Uterus (tissue), 4 donors: ENCODE results near the gene HSD17B8. TPM values are rescaled to one million over a fixed set of nuclear protein-coding genes. Genes with fewer than 3 reads are reported as not detected.
A peak's percentile ranks its signal among the peaks of the same experiment; 100 is the strongest.

Experiments used
- DNase-seq, 2 donors: peaks; one replicate each; pipeline ENCODE4 v3.0.0-alpha.2; 2019 to 2020
- H3K27ac ChIP-seq, 2 donors: fragments of 200-600 bp; sonication (generic); 1 replicate in 1 of 2; 2 replicates in 1 of 2; pipeline ENCODE4 v1.5.1; 2016 to 2018
- H3K27me3 ChIP-seq, 2 donors: fragments of 200-600 bp; sonication (generic); one replicate each; pipeline ENCODE4 v1.5.1; 2018 to 2019; ENCODE audit warnings: control low read depth in 1 of 2
- H3K36me3 ChIP-seq, 2 donors: fragments of 200-600 bp; sonication (generic); one replicate each; pipeline ENCODE4 v1.5.1; 2019; ENCODE audit warnings: control low read depth in 1 of 2
- H3K4me1 ChIP-seq, 2 donors: fragments of 200-600 bp; sonication (generic); one replicate each; pipeline ENCODE4 v1.5.1; 2018 to 2019; ENCODE audit warnings: control low read depth in 1 of 2
- H3K4me3 ChIP-seq, 2 donors: fragments of 200-600 bp; sonication (generic); 1 replicate in 1 of 2; 2 replicates in 1 of 2; pipeline ENCODE4 v1.5.1; 2018 to 2019; ENCODE audit warnings: mild to moderate bottlenecking in 1 of 2
- H3K9me3 ChIP-seq, 2 donors: fragments of 200-600 bp; sonication (generic); one replicate each; pipeline ENCODE4 v1.5.1; 2019; ENCODE audit warnings: control low read depth in 1 of 2
- POLR2A ChIP-seq, 2 donors: fragments of 450-650 bp; IDR thresholded peaks; one replicate each; pipeline ENCODE4 v1.6.1; 2016; ENCODE audit warnings: antibody characterized with exemption in 2 of 2, mild to moderate bottlenecking in 1 of 2, moderate library complexity in 1 of 2
- intact Hi-C: fragments of 100-400 bp; cut with DNase I; formaldehyde crosslinking; loops from one replicate; pipeline ENCODE4 v1.15.1; 2023; ENCODE audit warnings: low total_unique reads
- total RNA-seq, 4 donors: library from RNA; depleted of rRNA in 3 of 4; stranded (reverse); fragments of >200 nt in 3 of 4; gene quantifications; one replicate each; pipeline versions ENCODE4 v1.1.0 to v1.2.4, GENCODE V29; 2014 to 2023
- TF ChIP-seq, protein P1 (sequence below), 4 experiments: fragments of 200-600 bp in 2 of 4; fragments of 450-650 bp in 2 of 4; sonication (generic) in 2 of 4; IDR thresholded peaks; one replicate each; pipeline ENCODE4 v1.5.1; 2016 to 2019; ENCODE audit warnings: antibody characterized with exemption in 4 of 4, mild to moderate bottlenecking in 2 of 4, moderate library complexity in 1 of 4
- donor health status: DM: yes; HTN: yes; CAD: no.

The HSD17B8 gene
- total RNA-seq, 4 donors from 2014 or later, result 2.6 to 11.3 (median 5.8) TPM; not detected in 1

GRCh38 chr6:33209856-33210255 is 5.4 kb downstream of the HSD17B8 start:
- TF ChIP-seq POLR2A (IDR thresholded peaks at IDR 0.05), result no peak
- TF ChIP-seq, protein P1, sequence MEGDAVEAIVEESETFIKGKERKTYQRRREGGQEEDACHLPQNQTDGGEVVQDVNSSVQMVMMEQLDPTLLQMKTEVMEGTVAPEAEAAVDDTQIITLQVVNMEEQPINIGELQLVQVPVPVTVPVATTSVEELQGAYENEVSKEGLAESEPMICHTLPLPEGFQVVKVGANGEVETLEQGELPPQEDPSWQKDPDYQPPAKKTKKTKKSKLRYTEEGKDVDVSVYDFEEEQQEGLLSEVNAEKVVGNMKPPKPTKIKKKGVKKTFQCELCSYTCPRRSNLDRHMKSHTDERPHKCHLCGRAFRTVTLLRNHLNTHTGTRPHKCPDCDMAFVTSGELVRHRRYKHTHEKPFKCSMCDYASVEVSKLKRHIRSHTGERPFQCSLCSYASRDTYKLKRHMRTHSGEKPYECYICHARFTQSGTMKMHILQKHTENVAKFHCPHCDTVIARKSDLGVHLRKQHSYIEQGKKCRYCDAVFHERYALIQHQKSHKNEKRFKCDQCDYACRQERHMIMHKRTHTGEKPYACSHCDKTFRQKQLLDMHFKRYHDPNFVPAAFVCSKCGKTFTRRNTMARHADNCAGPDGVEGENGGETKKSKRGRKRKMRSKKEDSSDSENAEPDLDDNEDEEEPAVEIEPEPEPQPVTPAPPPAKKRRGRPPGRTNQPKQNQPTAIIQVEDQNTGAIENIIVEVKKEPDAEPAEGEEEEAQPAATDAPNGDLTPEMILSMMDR (IDR thresholded peaks at IDR 0.05), result no peak
- Histone ChIP-seq H3K4me1 (no peaks in the 10 kb centered on the region), H3K9me3 (no peaks in the 10 kb centered on the region), H3K4me3 (no peak overlapping the region), H3K27ac (no peak overlapping the region), H3K36me3 (no peaks in the 10 kb centered on the region), H3K27me3 (no peaks in the 10 kb centered on the region)
- DNase-seq, result no peak
- intact Hi-C loops, result loop anchor here (10.0 kb wide), 1 partner anchor 85 kb away; the partner anchor contains the start of gene RGL2

DNA sequence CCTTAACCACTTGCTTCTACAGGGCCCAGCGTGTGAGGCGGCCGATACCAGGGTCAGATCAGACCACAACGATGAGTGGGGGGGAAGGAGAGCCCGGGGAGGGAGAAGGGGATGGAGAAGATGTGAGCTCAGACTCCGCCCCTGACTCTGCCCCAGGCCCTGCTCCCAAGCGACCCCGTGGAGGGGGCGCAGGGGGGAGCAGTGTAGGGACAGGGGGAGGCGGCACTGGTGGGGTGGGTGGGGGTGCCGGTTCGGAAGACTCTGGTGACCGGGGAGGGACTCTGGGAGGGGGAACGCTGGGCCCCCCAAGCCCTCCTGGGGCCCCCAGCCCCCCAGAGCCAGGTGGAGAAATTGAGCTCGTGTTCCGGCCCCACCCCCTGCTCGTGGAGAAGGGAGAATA is 6.7 kb downstream of the HSD17B8 start:
- Histone ChIP-seq H3K9me3 (no peaks in the 10 kb centered on the region), H3K36me3 (no peaks in the 10 kb centered on the region), H3K27me3 (no peaks in the 10 kb centered on the region), H3K27ac (no peak overlapping the region), H3K4me3 (no peak overlapping the region), H3K4me1 (no peaks in the 10 kb centered on the region)
- DNase-seq, result peak in 1 of 2 donors; percentile 15
- TF ChIP-seq, protein P1 (IDR thresholded peaks at IDR 0.05), result no peak
- no peak for TF ChIP-seq POLR2A (IDR thresholded peaks at IDR 0.05)
- intact Hi-C loops, result no loop called here

DNA sequence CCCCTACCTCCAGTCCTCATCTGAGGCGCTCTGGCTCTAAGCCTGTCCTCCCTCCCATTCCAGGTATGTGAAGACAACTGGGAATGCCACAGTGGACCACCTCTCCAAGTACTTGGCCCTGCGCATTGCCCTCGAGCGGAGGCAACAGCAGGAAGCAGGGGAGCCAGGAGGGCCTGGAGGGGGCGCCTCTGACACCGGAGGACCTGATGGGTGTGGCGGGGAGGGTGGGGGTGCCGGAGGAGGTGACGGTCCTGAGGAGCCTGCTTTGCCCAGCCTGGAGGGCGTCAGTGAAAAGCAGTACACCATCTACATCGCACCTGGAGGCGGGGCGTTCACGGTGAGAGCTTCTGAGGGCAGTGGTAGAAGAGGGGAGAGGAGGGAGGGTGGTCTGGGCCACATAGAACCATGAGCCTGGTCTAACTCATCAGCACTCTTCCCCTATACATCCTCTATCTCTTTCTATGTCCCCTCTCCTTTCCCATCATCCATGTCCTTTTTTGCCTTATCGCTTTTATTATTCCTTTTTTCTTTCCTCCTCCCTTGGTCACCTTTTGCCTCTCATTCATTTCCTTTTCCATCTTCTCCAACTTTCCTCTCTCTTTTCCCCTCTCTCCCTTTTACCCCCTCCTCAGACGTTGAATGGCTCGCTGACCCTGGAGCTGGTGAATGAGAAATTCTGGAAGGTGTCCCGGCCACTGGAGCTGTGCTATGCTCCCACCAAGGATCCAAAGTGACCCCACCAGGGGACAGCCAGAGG is 7.4 kb downstream of the HSD17B8 start:
- no peaks in the 10 kb centered on the region for H3K4me1 ChIP-seq
- H3K9me3 ChIP-seq, result no peaks in the 10 kb centered on the region
- H3K27ac ChIP-seq, result no peak overlapping the region
- intact Hi-C loops, result no loop called here
- DNase-seq, result peak in 1 of 2 donors; percentile 13
- TF ChIP-seq POLR2A (IDR thresholded peaks at IDR 0.05), result no peak
- TF ChIP-seq, protein P1 (IDR thresholded peaks at IDR 0.05), result no peak
- no peaks in the 10 kb centered on the region for H3K36me3 ChIP-seq
- no peaks in the 10 kb centered on the region for H3K27me3 ChIP-seq
- H3K4me3 ChIP-seq, result no peak overlapping the region

- TF ChIP-seq, protein P1 (IDR thresholded peaks at IDR 0.05), result no peak
- no peak for TF ChIP-seq POLR2A (IDR thresholded peaks at IDR 0.05)
- Histone ChIP-seq H3K27ac (peak overlapping the region; percentile 31 to 42), H3K27me3 (no peaks in the 10 kb centered on the region), H3K9me3 (no peaks in the 10 kb centered on the region), H3K4me3 (peak overlapping the region; percentile 37 to 41), H3K36me3 (no peaks in the 10 kb centered on the region), H3K4me1 (no peaks in the 10 kb centered on the region)
- intact Hi-C loops, result no loop called here
- DNase-seq, result no peak
These were observed 8.4 kb downstream of the HSD17B8 start for GRCh38 chr6:33212857-33213165.

GRCh38 chr6:33213166-33213988 is 8.9 kb downstream of the HSD17B8 start:
- Histone ChIP-seq H3K36me3 (no peaks in the 10 kb centered on the region), H3K27ac (peak overlapping the region; percentile 31 to 42), H3K4me3 (peak overlapping the region; percentile 37 to 41), H3K4me1 (no peaks in the 10 kb centered on the region), H3K27me3 (no peaks in the 10 kb centered on the region), H3K9me3 (no peaks in the 10 kb centered on the region)
- intact Hi-C loops, result no loop called here
- TF ChIP-seq, protein P1 (IDR thresholded peaks at IDR 0.05), result no peak
- no peak for TF ChIP-seq POLR2A (IDR thresholded peaks at IDR 0.05)
- peak in 1 of 2 donors; percentile 23 for DNase-seq
